ENCODE measurements around the gene RFXANK.

RFXANK gene

GRCh38 chr19:19230999-19231398, 38.9 kb downstream of the RFXANK start:
- ATAC-seq (no peak), DNase-seq (no peak)
- Mint-ChIP-seq H3K4me1 (no peaks in the 10 kb centered on the region), H3K9me3 (peaks cover 0 to 11% of the 10 kb centered on the region in 2 donors), H3K27ac (no peak overlapping the region), H3K27me3 (peaks cover 31% of the 10 kb centered on the region), H3K4me3 (no peak overlapping the region)

GRCh38 chr19:19232261-19232721, 40.2 kb downstream of the RFXANK start:
- Mint-ChIP-seq H3K27me3 (peaks cover 18% of the 10 kb centered on the region), H3K9me3 (peaks cover 0 to 16% of the 10 kb centered on the region in 2 donors), H3K27ac (no peak overlapping the region), H3K4me3 (no peak overlapping the region), H3K4me1 (no peaks in the 10 kb centered on the region)
- no peak for ATAC-seq
- no peak for DNase-seq

- no peak for DNase-seq
- Mint-ChIP-seq H3K4me3 (no peak overlapping the region), H3K27me3 (peaks cover 1% of the 10 kb centered on the region), H3K9me3 (peaks cover 0 to 16% of the 10 kb centered on the region in 2 donors), H3K27ac (no peak overlapping the region), H3K4me1 (no peaks in the 10 kb centered on the region)
- ATAC-seq, result no peak
These were observed 42.3 kb downstream of the RFXANK start for GRCh38 chr19:19234220-19234816.

GRCh38 chr19:19236173-19236572, 44.1 kb downstream of the RFXANK start:
- peaks cover 13% of the 10 kb centered on the region for H3K27me3 Mint-ChIP-seq
- no peak for ATAC-seq

GRCh38 chr19:19238126-19238894, 46.3 kb downstream of the RFXANK start:
- ATAC-seq, result no peak
- H3K27ac Mint-ChIP-seq, result no peak overlapping the region
- H3K4me3 Mint-ChIP-seq, result no peak overlapping the region
- no peaks in the 10 kb centered on the region for H3K4me1 Mint-ChIP-seq
- H3K9me3 Mint-ChIP-seq, result peaks cover 0 to 14% of the 10 kb centered on the region in 2 donors
- H3K27me3 Mint-ChIP-seq, result peaks cover 13% of the 10 kb centered on the region
- no peak for DNase-seq

More at GRCh38 chr19:19236173-19236572, 44.1 kb downstream of the RFXANK start:
- H3K4me1 Mint-ChIP-seq, result no peaks in the 10 kb centered on the region
- H3K27ac Mint-ChIP-seq, result no peak overlapping the region
- H3K4me3 Mint-ChIP-seq, result no peak overlapping the region
- DNase-seq, result no peak
- peaks cover 0 to 16% of the 10 kb centered on the region in 2 donors for H3K9me3 Mint-ChIP-seq

- peaks cover 13% of the 10 kb centered on the region for H3K27me3 Mint-ChIP-seq
- H3K9me3 Mint-ChIP-seq, result peaks cover 0 to 9% of the 10 kb centered on the region in 2 donors
- H3K4me3 Mint-ChIP-seq, result no peak overlapping the region
- no peaks in the 10 kb centered on the region for H3K4me1 Mint-ChIP-seq
- ATAC-seq (no peak), DNase-seq (no peak)
- H3K27ac Mint-ChIP-seq, result no peak overlapping the region
These were observed 47.6 kb downstream of the RFXANK start for GRCh38 chr19:19239675-19240074.

GRCh38 chr19:19240476-19240875, 48.4 kb downstream of the RFXANK start:
- H3K27me3 Mint-ChIP-seq, result peaks cover 13% of the 10 kb centered on the region
- no peak for DNase-seq
- ATAC-seq, result no peak
- peaks cover 0 to 9% of the 10 kb centered on the region in 2 donors for H3K9me3 Mint-ChIP-seq
- H3K4me3 Mint-ChIP-seq, result no peak overlapping the region
- no peaks in the 10 kb centered on the region for H3K4me1 Mint-ChIP-seq
- H3K27ac Mint-ChIP-seq, result no peak overlapping the region

- Mint-ChIP-seq H3K4me3 (no peak overlapping the region), H3K27me3 (peaks cover 43% of the 10 kb centered on the region), H3K9me3 (no peaks in the 10 kb centered on the region), H3K27ac (no peak overlapping the region), H3K4me1 (no peaks in the 10 kb centered on the region)
- DNase-seq, result no peak
- no peak for ATAC-seq
These were observed 58.2 kb downstream of the RFXANK start for GRCh38 chr19:19250196-19250801.
